Lung (tissue), 12 donors: ENCODE measurements around the gene MYO1A. TPM values are rescaled to one million over a fixed set of nuclear protein-coding genes. Genes with fewer than 3 reads are reported as not detected.

Experiments
- ATAC-seq: fragments of 200-7000 bp; cut with Tn5 transposase; one replicate; pipeline ENCODE4 v1.9.1; 2020; ENCODE audit warnings: moderate number of reproducible peaks; ENCODE audit not compliant: insufficient read depth, low FRiP score
- DNase-seq, 3 donors: peaks; one replicate each; pipeline ENCODE4 v3.0.0-alpha.2; 2013 to 2017
- H3K27ac ChIP-seq, 2 donors: one replicate each; pipeline ENCODE4 v1.5.1; 2013; ENCODE audit warnings: mild to moderate bottlenecking in 2 of 2, moderate library complexity in 2 of 2, control low read depth in 1 of 2, inconsistent platforms in 1 of 2, low read depth in 1 of 2, low read length in 1 of 2
- H3K27me3 ChIP-seq, 3 donors: one replicate each; pipeline ENCODE4 v1.5.1; 2013; ENCODE audit warnings: low read length in 2 of 3; ENCODE audit not compliant: control insufficient read depth in 3 of 3, insufficient read depth in 3 of 3
- H3K36me3 ChIP-seq, 4 donors: one replicate each; pipeline ENCODE4 v1.5.1; 2013; ENCODE audit warnings: low read length in 4 of 4, mild to moderate bottlenecking in 1 of 4, moderate library complexity in 1 of 4; ENCODE audit not compliant: control insufficient read depth in 4 of 4, insufficient read depth in 4 of 4
- H3K4me1 ChIP-seq, 5 donors: one replicate each; pipeline ENCODE4 v1.5.1; 2013; ENCODE audit warnings: low read length in 5 of 5, mild to moderate bottlenecking in 2 of 5, moderate library complexity in 1 of 5; ENCODE audit not compliant: control insufficient read depth in 5 of 5, insufficient read depth in 5 of 5
- H3K4me3 ChIP-seq: one replicate; pipeline ENCODE4 v1.5.1; 2013; ENCODE audit warnings: mild to moderate bottlenecking, control low read depth, moderate library complexity
- H3K9ac ChIP-seq, 2 donors: one replicate each; pipeline ENCODE4 v1.5.1; 2013; ENCODE audit warnings: low read length in 2 of 2, control low read depth in 1 of 2; ENCODE audit not compliant: insufficient read depth in 1 of 2
- H3K9me3 ChIP-seq, 4 donors: one replicate each; pipeline ENCODE4 v1.5.1; 2013; ENCODE audit warnings: low read length in 3 of 4, mild to moderate bottlenecking in 1 of 4, moderate library complexity in 1 of 4; ENCODE audit not compliant: control insufficient read depth in 4 of 4, insufficient read depth in 3 of 4
- CTCF ChIP-seq: IDR thresholded peaks from 2 replicates; pipeline ENCODE4 v1.5.1; 2012; ENCODE audit warnings: mild to moderate bottlenecking; ENCODE audit errors: control extremely low read depth, extremely low read depth
- WGBS, 2 donors: extraction: QIAGEN DNeasy Blood & Tissue Kit; methylation state at CpG; one replicate each; pipeline ENCODE4 v1.1.7; 2013; 5-methylcytosine and 5-hydroxymethylcytosine counted together
- polyA plus RNA-seq, 2 donors: library from polyadenylated mRNA; stranded (reverse); fragments of 200-250 nt; gene quantifications; one replicate each; pipeline ENCODE4 v1.2.1, GENCODE V29; 2013
- total RNA-seq, 2 donors: library from RNA; depleted of rRNA in 1 of 2; stranded (reverse); fragments of >200 nt in 1 of 2; gene quantifications; one replicate each; pipeline ENCODE4 v1.2.1, GENCODE V29; 2014 to 2021
- donor health status: control.
- donor health status: control.
- donor health status: Bipolar disorder and iron deficiency.
- donor health status: healthy.
- donor health status: DM: yes; HTN: yes; CAD: no.

Gene MYO1A
- total and polyA plus RNA-seq, 4 donors, result 0.09 to 0.67 (median 0.20) TPM

DNA sequence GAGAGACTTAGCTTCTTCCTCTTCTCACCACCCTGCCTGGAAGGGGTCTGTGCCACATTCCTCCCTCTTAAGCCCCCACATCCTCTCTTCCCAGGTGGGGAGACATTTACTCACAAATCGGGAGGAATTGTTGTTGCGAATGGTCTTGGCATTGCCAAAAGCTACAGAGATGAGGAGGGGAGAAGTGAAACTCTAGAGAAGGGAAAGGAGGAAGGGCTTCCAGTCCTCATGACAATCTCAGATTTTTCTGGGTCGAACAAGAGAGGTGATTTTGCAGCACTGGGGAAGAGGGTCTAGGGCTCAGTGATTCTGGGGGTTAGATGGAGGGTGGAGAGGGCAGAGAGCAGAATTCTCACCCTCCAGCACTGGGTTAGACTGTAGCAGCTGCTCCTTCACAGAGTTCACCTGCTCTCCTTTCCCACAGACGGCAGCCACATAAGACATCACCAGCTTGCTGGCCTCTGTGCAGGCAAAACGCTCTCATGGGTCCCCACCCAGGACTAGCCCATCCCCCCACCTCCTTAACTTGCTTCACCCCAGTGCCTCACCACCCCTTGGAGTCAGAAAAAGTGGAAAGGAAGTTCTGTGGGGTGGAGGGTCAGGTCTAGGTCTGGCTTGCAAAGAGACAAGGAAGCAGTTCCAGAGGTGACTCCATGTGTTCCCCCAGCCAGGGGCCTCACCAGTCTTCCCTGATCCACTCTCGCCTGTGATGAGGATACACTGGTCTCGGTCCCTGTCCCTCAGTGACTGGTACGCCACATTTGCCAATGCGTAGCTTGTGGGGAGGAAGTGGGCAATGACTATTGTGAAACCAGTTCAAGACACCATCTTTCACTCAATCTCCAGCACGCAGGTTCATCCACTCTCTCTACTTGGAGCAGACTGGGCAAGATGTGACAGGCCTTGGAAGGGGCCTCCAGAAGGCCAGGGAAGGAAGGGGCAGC, 2.7 kb downstream of the MYO1A start:
- H3K27me3 ChIP-seq, result no peaks in the 10 kb centered on the region
- ATAC-seq (no peak), DNase-seq (no peak)
- H3K4me3 ChIP-seq, result no peak overlapping the region
- H3K9me3 ChIP-seq, result no peaks in the 10 kb centered on the region
- H3K36me3 ChIP-seq, result no peaks in the 10 kb centered on the region
- no peaks in the 10 kb centered on the region for H3K4me1 ChIP-seq
- no peak overlapping the region for H3K27ac ChIP-seq
- no peak for TF ChIP-seq CTCF
- H3K9ac ChIP-seq, result no peak overlapping the region
- 37 to 65% methylated on average over 10 of the region's 10 CpGs for WGBS, 2 donors

DNA sequence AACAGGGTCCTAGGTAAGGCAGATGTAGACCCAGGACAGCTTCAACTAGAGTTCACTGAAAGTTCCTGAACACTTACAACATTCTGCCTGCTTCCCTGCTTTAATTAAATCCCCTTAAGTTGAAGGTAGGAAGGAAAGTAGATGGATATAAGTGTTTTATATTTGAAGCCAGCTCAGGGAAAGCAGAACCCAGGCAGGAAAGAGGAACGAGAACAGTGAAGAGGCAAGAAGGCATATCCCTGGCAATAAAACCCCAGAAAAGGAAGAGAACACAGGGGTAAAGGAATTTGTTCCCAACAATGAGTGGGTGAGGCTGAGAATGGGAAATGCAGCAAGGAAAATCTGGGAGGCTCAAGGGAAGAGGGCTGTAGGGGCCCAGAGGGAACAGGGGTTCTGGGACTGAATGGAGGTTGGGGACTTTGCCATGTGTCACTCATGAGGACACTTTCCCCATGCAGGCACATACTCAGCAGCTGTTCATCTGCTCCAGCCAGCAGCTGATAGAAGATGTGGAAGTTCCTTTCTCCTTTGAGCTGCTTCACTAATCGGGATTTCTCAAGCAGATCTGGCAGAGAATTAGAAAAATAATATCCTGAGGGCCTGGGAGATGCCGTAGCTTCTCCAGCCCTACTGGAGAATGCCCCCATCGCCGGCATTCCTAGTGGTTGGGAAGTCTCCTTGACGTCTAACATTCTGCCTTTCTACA, 3.7 kb downstream of the MYO1A start:
- Histone ChIP-seq H3K27ac (no peak overlapping the region), H3K4me3 (no peak overlapping the region), H3K9me3 (no peaks in the 10 kb centered on the region), H3K9ac (no peak overlapping the region), H3K36me3 (no peaks in the 10 kb centered on the region), H3K27me3 (no peaks in the 10 kb centered on the region), H3K4me1 (no peaks in the 10 kb centered on the region)
- 70% methylated on average over 6 of the region's 6 CpGs for WGBS, 2 donors
- ATAC-seq (no peak), DNase-seq (no peak)
- no peak for TF ChIP-seq CTCF

- H3K27me3 ChIP-seq, result no peaks in the 10 kb centered on the region
- WGBS, 2 donors, result 90 to 91% methylated on average over 3 of the region's 3 CpGs
- no peaks in the 10 kb centered on the region for H3K36me3 ChIP-seq
- H3K9ac ChIP-seq, result no peak overlapping the region
- no peak for TF ChIP-seq CTCF
- H3K9me3 ChIP-seq, result no peaks in the 10 kb centered on the region
- no peaks in the 10 kb centered on the region for H3K4me1 ChIP-seq
- H3K4me3 ChIP-seq, result no peak overlapping the region
- no peak for DNase-seq
- no peak overlapping the region for H3K27ac ChIP-seq
- no peak for ATAC-seq
These were observed 5.0 kb downstream of the MYO1A start for GRCh38 chr12:57044889-57045288.
